ENCODE results near the gene SV2C. TPM values are rescaled to one million over a fixed set of nuclear protein-coding genes. Genes with fewer than 3 reads are reported as not detected.

Gene SV2C
- total and polyA plus RNA-seq, 4 donors: 0.01 to 0.40 (median 0.37) TPM; not detected in 1

DNA sequence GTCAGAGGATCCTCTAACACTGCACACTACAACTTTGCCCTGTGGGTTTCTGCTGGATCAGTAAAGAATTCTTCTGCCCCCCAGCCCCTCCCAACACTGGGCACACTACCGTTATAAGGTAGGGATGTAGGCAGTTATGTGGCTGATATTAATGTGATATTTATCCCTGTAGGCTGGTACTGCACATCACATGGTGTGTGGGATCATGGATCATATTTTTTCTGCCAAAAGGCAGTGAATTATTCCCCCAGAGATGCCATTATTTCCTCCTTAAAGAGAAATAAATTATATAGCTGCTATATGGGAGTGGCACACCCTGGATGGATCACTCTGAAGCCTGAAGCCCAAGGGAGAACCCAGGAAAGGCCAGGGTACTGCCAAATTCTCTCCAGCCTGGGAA, 69.5 kb downstream of the SV2C start:
- TF ChIP-seq, protein P1, sequence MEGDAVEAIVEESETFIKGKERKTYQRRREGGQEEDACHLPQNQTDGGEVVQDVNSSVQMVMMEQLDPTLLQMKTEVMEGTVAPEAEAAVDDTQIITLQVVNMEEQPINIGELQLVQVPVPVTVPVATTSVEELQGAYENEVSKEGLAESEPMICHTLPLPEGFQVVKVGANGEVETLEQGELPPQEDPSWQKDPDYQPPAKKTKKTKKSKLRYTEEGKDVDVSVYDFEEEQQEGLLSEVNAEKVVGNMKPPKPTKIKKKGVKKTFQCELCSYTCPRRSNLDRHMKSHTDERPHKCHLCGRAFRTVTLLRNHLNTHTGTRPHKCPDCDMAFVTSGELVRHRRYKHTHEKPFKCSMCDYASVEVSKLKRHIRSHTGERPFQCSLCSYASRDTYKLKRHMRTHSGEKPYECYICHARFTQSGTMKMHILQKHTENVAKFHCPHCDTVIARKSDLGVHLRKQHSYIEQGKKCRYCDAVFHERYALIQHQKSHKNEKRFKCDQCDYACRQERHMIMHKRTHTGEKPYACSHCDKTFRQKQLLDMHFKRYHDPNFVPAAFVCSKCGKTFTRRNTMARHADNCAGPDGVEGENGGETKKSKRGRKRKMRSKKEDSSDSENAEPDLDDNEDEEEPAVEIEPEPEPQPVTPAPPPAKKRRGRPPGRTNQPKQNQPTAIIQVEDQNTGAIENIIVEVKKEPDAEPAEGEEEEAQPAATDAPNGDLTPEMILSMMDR (IDR thresholded peaks at IDR 0.05; ENCODE audit: control extremely low read depth, extremely low read depth): no peak
- Histone ChIP-seq H3K9ac (ENCODE audit: insufficient read depth in 1 of 2, low read length in 2 of 2) (no peak overlapping the region), H3K4me1 (ENCODE audit: control insufficient read depth in 5 of 5, insufficient read depth in 5 of 5, low read length in 5 of 5) (no peaks in the 10 kb centered on the region), H3K27ac (ENCODE audit: low read depth in 1 of 2, low read length in 1 of 2) (no peak overlapping the region), H3K9me3 (ENCODE audit: control insufficient read depth in 4 of 4, insufficient read depth in 3 of 4, low read length in 3 of 4) (no peaks in the 10 kb centered on the region), H3K36me3 (ENCODE audit: control insufficient read depth in 4 of 4, insufficient read depth in 4 of 4, low read length in 4 of 4) (no peaks in the 10 kb centered on the region), H3K4me3 (no peak overlapping the region), H3K27me3 (ENCODE audit: control insufficient read depth in 3 of 3, insufficient read depth in 3 of 3, low read length in 2 of 3) (no peaks in the 10 kb centered on the region)
- DNase-seq (no peak), ATAC-seq (ENCODE audit: insufficient read depth, low FRiP score) (no peak)
- WGBS, 2 donors: 91 to 100% methylated on average over 1 of the region's 1 CpG

DNA sequence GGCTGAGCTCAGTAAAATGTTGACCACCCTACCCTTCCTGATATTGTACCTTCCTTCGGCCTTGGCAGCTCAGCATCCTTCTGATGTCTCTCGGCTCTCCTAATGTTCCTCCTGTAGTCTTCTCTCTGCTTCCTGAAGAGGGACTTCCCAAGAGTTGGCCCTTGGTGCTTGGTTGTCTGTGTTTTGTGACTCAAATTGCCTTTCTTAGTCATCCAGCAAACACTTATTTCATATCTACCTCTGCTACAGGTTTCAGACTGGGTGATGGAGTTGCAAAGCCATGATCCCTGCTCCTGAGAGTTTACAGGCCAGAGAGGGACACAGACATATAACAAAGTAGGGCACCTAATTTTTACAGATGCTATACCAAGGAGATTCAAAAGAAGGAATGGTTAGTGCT, 70.1 kb downstream of the SV2C start:
- DNase-seq: no peak
- no peaks in the 10 kb centered on the region for H3K27me3 ChIP-seq (ENCODE audit: control insufficient read depth in 3 of 3, insufficient read depth in 3 of 3, low read length in 2 of 3)
- H3K27ac ChIP-seq (ENCODE audit: low read depth in 1 of 2, low read length in 1 of 2): no peak overlapping the region
- no peaks in the 10 kb centered on the region for H3K36me3 ChIP-seq (ENCODE audit: control insufficient read depth in 4 of 4, insufficient read depth in 4 of 4, low read length in 4 of 4)
- no peaks in the 10 kb centered on the region for H3K9me3 ChIP-seq (ENCODE audit: control insufficient read depth in 4 of 4, insufficient read depth in 3 of 4, low read length in 3 of 4)
- ATAC-seq (ENCODE audit: insufficient read depth, low FRiP score): no peak
- H3K4me1 ChIP-seq (ENCODE audit: control insufficient read depth in 5 of 5, insufficient read depth in 5 of 5, low read length in 5 of 5): no peaks in the 10 kb centered on the region
- no peak overlapping the region for H3K4me3 ChIP-seq
- TF ChIP-seq, protein P1 (IDR thresholded peaks at IDR 0.05; ENCODE audit: control extremely low read depth, extremely low read depth): no peak
- WGBS, 2 donors: 94 to 95% methylated on average over 2 of the region's 2 CpGs
- no peak overlapping the region for H3K9ac ChIP-seq (ENCODE audit: insufficient read depth in 1 of 2, low read length in 2 of 2)

DNA sequence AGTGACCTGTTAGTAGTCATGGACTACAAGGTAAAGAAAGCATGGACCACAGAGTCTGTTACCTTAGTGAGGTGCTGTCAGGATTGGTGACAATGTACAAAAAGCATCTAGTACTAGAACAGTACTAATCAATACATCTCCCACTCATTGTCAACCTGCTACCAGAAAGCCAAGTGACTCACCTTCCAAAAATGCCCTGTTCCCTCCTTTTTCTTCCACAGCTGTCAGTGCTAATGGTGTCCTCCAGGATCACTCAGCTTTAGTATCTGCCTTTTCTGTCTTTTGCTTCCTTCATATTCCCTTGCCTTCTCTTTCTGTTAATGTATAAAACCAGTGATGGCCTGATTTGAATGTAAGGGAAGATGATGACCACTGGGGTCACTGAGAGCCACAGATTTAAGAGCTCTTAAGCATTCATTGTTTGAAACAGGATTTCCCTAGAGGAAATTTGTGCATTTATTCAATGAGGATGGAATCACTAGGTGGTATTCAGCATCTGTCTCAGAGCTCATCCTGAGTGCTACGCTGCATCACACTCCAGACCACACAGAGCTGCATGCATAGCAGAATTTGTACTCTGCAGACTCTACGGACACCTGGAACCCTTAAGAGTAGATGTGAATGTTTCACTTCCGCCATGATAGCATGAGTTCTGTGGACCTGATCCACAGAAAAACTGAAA, 71.0 kb downstream of the SV2C start:
- no peak overlapping the region for H3K27ac ChIP-seq (ENCODE audit: low read depth in 1 of 2, low read length in 1 of 2)
- ATAC-seq (ENCODE audit: insufficient read depth, low FRiP score) (no peak), DNase-seq (no peak)
- H3K36me3 ChIP-seq (ENCODE audit: control insufficient read depth in 4 of 4, insufficient read depth in 4 of 4, low read length in 4 of 4): no peaks in the 10 kb centered on the region
- TF ChIP-seq, protein P1 (IDR thresholded peaks at IDR 0.05; ENCODE audit: control extremely low read depth, extremely low read depth): no peak
- no peaks in the 10 kb centered on the region for H3K4me1 ChIP-seq (ENCODE audit: control insufficient read depth in 5 of 5, insufficient read depth in 5 of 5, low read length in 5 of 5)
- WGBS, 2 donors: 83 to 89% methylated on average over 3 of the region's 3 CpGs
- H3K27me3 ChIP-seq (ENCODE audit: control insufficient read depth in 3 of 3, insufficient read depth in 3 of 3, low read length in 2 of 3): no peaks in the 10 kb centered on the region
- H3K9me3 ChIP-seq (ENCODE audit: control insufficient read depth in 4 of 4, insufficient read depth in 3 of 4, low read length in 3 of 4): no peaks in the 10 kb centered on the region
- H3K4me3 ChIP-seq: no peak overlapping the region
- no peak overlapping the region for H3K9ac ChIP-seq (ENCODE audit: insufficient read depth in 1 of 2, low read length in 2 of 2)

DNA sequence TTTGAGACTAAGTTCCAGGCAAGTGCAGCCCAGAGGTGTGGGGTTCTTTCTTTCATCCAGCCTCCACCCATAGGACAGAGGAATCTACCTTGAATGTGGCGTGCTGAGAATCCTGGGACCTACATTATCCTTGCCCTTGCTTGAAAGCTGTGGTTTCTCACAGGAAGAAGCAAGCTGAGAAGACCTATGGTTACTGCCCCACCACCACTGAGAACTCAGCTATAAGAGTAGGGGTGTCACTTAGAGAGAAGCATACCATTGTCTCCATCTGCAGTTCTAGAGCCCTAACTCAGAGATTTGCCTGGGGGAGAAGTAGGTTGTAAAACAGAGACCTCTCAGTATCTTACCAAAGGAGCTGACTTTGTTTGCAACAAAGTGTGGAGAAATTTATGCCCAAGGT, 72.4 kb downstream of the SV2C start:
- TF ChIP-seq, protein P1 (IDR thresholded peaks at IDR 0.05; ENCODE audit: control extremely low read depth, extremely low read depth): no peak
- Histone ChIP-seq H3K27ac (ENCODE audit: low read depth in 1 of 2, low read length in 1 of 2) (no peak overlapping the region), H3K4me3 (no peak overlapping the region), H3K9me3 (ENCODE audit: control insufficient read depth in 4 of 4, insufficient read depth in 3 of 4, low read length in 3 of 4) (no peaks in the 10 kb centered on the region), H3K4me1 (ENCODE audit: control insufficient read depth in 5 of 5, insufficient read depth in 5 of 5, low read length in 5 of 5) (no peaks in the 10 kb centered on the region), H3K36me3 (ENCODE audit: control insufficient read depth in 4 of 4, insufficient read depth in 4 of 4, low read length in 4 of 4) (no peaks in the 10 kb centered on the region), H3K27me3 (ENCODE audit: control insufficient read depth in 3 of 3, insufficient read depth in 3 of 3, low read length in 2 of 3) (no peaks in the 10 kb centered on the region), H3K9ac (ENCODE audit: insufficient read depth in 1 of 2, low read length in 2 of 2) (no peak overlapping the region)
- DNase-seq (no peak), ATAC-seq (ENCODE audit: insufficient read depth, low FRiP score) (no peak)
- 80 to 95% methylated on average over 1 of the region's 1 CpG for WGBS, 2 donors
